K562 (cell line): ENCODE data around the gene GNA15. TPM values are rescaled to one million over a fixed set of nuclear protein-coding genes. Genes with fewer than 3 reads are reported as not detected.
A peak's percentile ranks its signal among the peaks of the same experiment; 100 is the strongest.

ENCODE experiments used
- ELK3 ChIP-seq: fragments of 450-650 bp; formaldehyde crosslinking; IDR thresholded peaks from 2 replicates; pipeline ENCODE4 v1.4.0; 2020; ENCODE audit warnings: mild to moderate bottlenecking
- ESRRA ChIP-seq: fragments of 450-650 bp; IDR thresholded peaks from 2 replicates; pipeline ENCODE4 v1.6.1; 2014; ENCODE audit warnings: low read depth, mild to moderate bottlenecking, moderate library complexity, borderline replicate concordance
- ETV1 ChIP-seq: fragments of 450-650 bp; conservative IDR thresholded peaks from 2 replicates; pipeline ENCODE4 v1.6.1; 2016; ENCODE audit warnings: missing genetic modification characterization, control low read depth, low read depth, missing compliant biosample characterization
- FOXJ2 ChIP-seq: fragments of 200-800 bp; sonication (Bioruptor generic); IDR thresholded peaks from 2 replicates; pipeline ENCODE4 v1.6.1; 2016; ENCODE audit warnings: missing genetic modification characterization, missing compliant biosample characterization
- GATAD2B ChIP-seq: fragments of 450-650 bp; IDR thresholded peaks from 2 replicates; pipeline ENCODE4 v1.6.1; 2017; ENCODE audit warnings: mild to moderate bottlenecking, borderline replicate concordance
- GTF2F1 ChIP-seq: IDR thresholded peaks from 2 replicates; pipeline ENCODE4 v1.6.1; 2011; ENCODE audit warnings: low read depth, low read length, improper control_type of control experiment
- GTF3C2 ChIP-seq: IDR thresholded peaks from 3 replicates; pipeline ENCODE4 v1.6.1; 2011; ENCODE audit warnings: borderline replicate concordance, mild to moderate bottlenecking, moderate library complexity; ENCODE audit not compliant: insufficient read length; ENCODE audit errors: extremely low read depth
- HINFP ChIP-seq: fragments of 450-650 bp; conservative IDR thresholded peaks from 2 replicates; pipeline ENCODE4 v1.6.1; 2016; ENCODE audit warnings: missing genetic modification characterization, low read depth, mild to moderate bottlenecking, control low read depth, missing compliant biosample characterization
- HMBOX1 ChIP-seq: sonication (generic); IDR thresholded peaks from 2 replicates; pipeline ENCODE4 v1.6.1; 2016
- MEIS2 ChIP-seq: fragments of 450-650 bp; IDR thresholded peaks from 2 replicates; pipeline ENCODE4 v1.6.1; 2014; ENCODE audit warnings: mild to moderate bottlenecking; ENCODE audit not compliant: partially characterized antibody
- PML ChIP-seq: IDR thresholded peaks from 2 replicates; pipeline ENCODE4 v1.6.1; 2012; ENCODE audit warnings: low read length, inconsistent platforms
- RBM17 ChIP-seq: fragments of 200-400 bp; formaldehyde crosslinking; IDR thresholded peaks from 2 replicates; pipeline ENCODE4 v1.6.1; 2017; ENCODE audit warnings: low read depth, mild to moderate bottlenecking, low read length, borderline replicate concordance
- RFX1 ChIP-seq: fragments of 450-650 bp; IDR thresholded peaks from 2 replicates; pipeline ENCODE4 v1.6.1; 2016; ENCODE audit warnings: mild to moderate bottlenecking, moderate library complexity
- RNF2 ChIP-seq: sonication (generic); IDR thresholded peaks from 2 replicates; pipeline ENCODE4 v1.6.1; 2016
- TAF7 ChIP-seq: fragments of 450-650 bp; IDR thresholded peaks from 2 replicates; pipeline ENCODE4 v1.6.1; 2016; ENCODE audit warnings: missing genetic modification characterization, missing compliant biosample characterization
- TAL1 ChIP-seq: fragments of 450-650 bp; IDR thresholded peaks from 2 replicates; pipeline ENCODE4 v1.6.1; 2016; ENCODE audit warnings: mild to moderate bottlenecking
- ZBTB26 ChIP-seq: fragments of 450-650 bp; formaldehyde crosslinking; IDR thresholded peaks from 2 replicates; pipeline ENCODE4 v1.4.0; 2022; ENCODE audit warnings: missing genetic modification characterization
- ZNF431 ChIP-seq: sonication (generic); formaldehyde crosslinking; IDR thresholded peaks from 2 replicates; pipeline ENCODE4 v1.8.0; 2022; ENCODE audit warnings: mild to moderate bottlenecking, missing genetic modification reagents
- ZNF551 ChIP-seq: fragments of 250-450 bp; sonication (Bioruptor Pico); IDR thresholded peaks from 2 replicates; pipeline ENCODE4 v1.5.0; 2021; ENCODE audit warnings: mild to moderate bottlenecking, moderate library complexity
- ZNF586 ChIP-seq: fragments of 450-650 bp; formaldehyde crosslinking; conservative IDR thresholded peaks from 2 replicates; pipeline ENCODE4 v1.4.0; 2020; ENCODE audit warnings: mild to moderate bottlenecking, moderate library complexity
- ZNF764 ChIP-seq: fragments of 250-450 bp; sonication (Bioruptor Pico); IDR thresholded peaks from 2 replicates; pipeline ENCODE4 v1.4.0; 2020; ENCODE audit warnings: low read depth, mild to moderate bottlenecking, moderate library complexity
- polyA plus RNA-seq, 8 experiments: library from polyadenylated mRNA; depleted of rRNA in 4 of 8; stranded (reverse) in 5 of 8; unstranded in 3 of 8; fragments of >200 nt; fragmentation: Nextera tagmentation in 2 of 8; fragmentation: Illumina TruSeq in 1 of 8; extraction: Ambion mirVana in 2 of 8; extraction: Trizol in 1 of 8; gene quantifications; 2 replicates each; pipeline versions ENCODE4 v1.2.1 to v1.2.3, GENCODE V29; 2011 to 2014; ENCODE audit warnings: inconsistent platforms in 1 of 8, missing spikeins in 1 of 8
- total RNA-seq, 7 experiments: library from RNA; depleted of rRNA in 6 of 7; stranded (reverse); fragments of >200 nt in 6 of 7; fragmentation: Illumina TruSeq in 2 of 7; extraction: Trizol in 2 of 7; gene quantifications; 2 replicates each; pipeline versions ENCODE4 v1.2.1 to v1.2.3, GENCODE V29; 2011 to 2021; ENCODE audit warnings: low replicate concordance in 1 of 7

The GNA15 gene
- total and polyA plus RNA-seq, 9 of the 15 experiments (the other 6 are each of a cell fraction or from before 2014, with no cell fraction given): 0.03 to 0.24 (median 0.11) TPM; not detected in 1

GRCh38 chr19:3154957-3155736 is 19.3 kb downstream of the GNA15 start (continued):
- TF ChIP-seq GTF3C2 (no peak), TAL1 (peak; percentile 16; the same call in 1 of the 2 replicates), MEIS2 (peak; percentile 29), GATAD2B (peak; percentile 96), HINFP (tag) (no peak), ZNF764 (CRISPR knock-in tag) (no peak), RBM17 (no peak), ZNF431 (CRISPR knock-in tag) (no peak), RFX1 (no peak; the same call in 1 of the 2 replicates), HMBOX1 (no peak), PML (peak; percentile 78; the same call in 1 of the 2 replicates), FOXJ2 (tag) (no peak), RNF2 (peak; percentile 98), GTF2F1 (no peak), ESRRA (peak; percentile 71), TAF7 (peak; percentile 68), ZBTB26 (CRISPR knock-in tag) (0 out of 2 replicates have a peak, but pooled peaks have one; percentile 31), ZNF586 (no peak), ETV1 (tag) (peak; percentile 96), ZNF551 (CRISPR knock-in tag) (no peak), ELK3 (CRISPR knock-in tag) (no peak)
